HepG2 (cell line): ENCODE data around the gene ARVCF. TPM values are rescaled to one million over a fixed set of nuclear protein-coding genes. Genes with fewer than 3 reads are reported as not detected.

Experiments used
- ARID4A ChIP-seq: sonication (generic); formaldehyde crosslinking; IDR thresholded peaks from 2 replicates; pipeline ENCODE4 v1.5.0; 2020; ENCODE audit warnings: mild to moderate bottlenecking, missing genetic modification reagents, borderline replicate concordance
- CEBPB ChIP-seq: IDR thresholded peaks from 2 replicates; pipeline ENCODE4 v1.6.1; 2011; ENCODE audit warnings: low read depth, low read length, improper control_type of control experiment, borderline replicate concordance
- ESRRA ChIP-seq: sonication (generic); formaldehyde crosslinking; IDR thresholded peaks from 2 replicates; pipeline ENCODE4 v1.5.1; 2020; ENCODE audit warnings: mild to moderate bottlenecking, low read depth, missing genetic modification reagents
- KDM5A ChIP-seq: fragments of 200-600 bp; sonication (generic); IDR thresholded peaks from 2 replicates; pipeline ENCODE4 v1.7.0; 2018; ENCODE audit warnings: antibody characterized with exemption, mild to moderate bottlenecking, low read length, borderline replicate concordance
- LBX2 ChIP-seq: sonication (generic); formaldehyde crosslinking; IDR thresholded peaks from 2 replicates; pipeline ENCODE4 v1.5.0; 2020; ENCODE audit warnings: missing genetic modification reagents, mild to moderate bottlenecking, borderline replicate concordance
- PCBP2 ChIP-seq: fragments of 200-400 bp; formaldehyde crosslinking; optimal IDR thresholded peaks from 2 replicates; pipeline ENCODE3; 2018; ENCODE audit warnings: low read length, low read depth; ENCODE audit not compliant: poor library complexity, severe bottlenecking
- ZBTB40 ChIP-seq, 2 experiments: fragments of 450-650 bp in 1 of 2; sonication (generic) in 1 of 2; formaldehyde crosslinking in 1 of 2; IDR thresholded peaks; 2 replicates each; pipeline versions ENCODE4 v1.6.1 to v1.8.0; 2016 to 2022; ENCODE audit warnings: antibody characterized with exemption in 1 of 2, mild to moderate bottlenecking in 1 of 2, missing genetic modification reagents in 1 of 2
- ZNF296 ChIP-seq: sonication (generic); formaldehyde crosslinking; conservative IDR thresholded peaks from 2 replicates; pipeline ENCODE4 v1.5.0; 2020; ENCODE audit warnings: mild to moderate bottlenecking, missing genetic modification reagents
- ZNF383 ChIP-seq: sonication (generic); formaldehyde crosslinking; IDR thresholded peaks from 2 replicates; pipeline ENCODE4 v1.4.0; 2020; ENCODE audit warnings: missing genetic modification reagents, mild to moderate bottlenecking, borderline replicate concordance
- ZNF597 ChIP-seq: sonication (generic); formaldehyde crosslinking; IDR thresholded peaks from 2 replicates; pipeline ENCODE4 v1.5.0; 2020; ENCODE audit warnings: missing genetic modification reagents
- ZNF644 ChIP-seq: IDR thresholded peaks from 2 replicates; pipeline ENCODE4 v1.6.1; 2016; ENCODE audit warnings: low read depth
- ZNF704 ChIP-seq: sonication (generic); formaldehyde crosslinking; IDR thresholded peaks from 2 replicates; pipeline ENCODE4 v1.8.1; 2023; ENCODE audit warnings: mild to moderate bottlenecking, inconsistent platforms, moderate library complexity, missing genetic modification reagents, borderline replicate concordance
- polyA plus RNA-seq, 8 experiments: library from polyadenylated mRNA; depleted of rRNA in 3 of 8; stranded (reverse) in 7 of 8; unstranded in 1 of 8; fragments of >200 nt; fragmentation: Illumina TruSeq in 4 of 8; extraction: Trizol in 4 of 8; gene quantifications; 2 replicates each; pipeline versions ENCODE4 v1.2.1 to v1.2.3, GENCODE V29; 2011 to 2016; ENCODE audit warnings: low read depth in 4 of 8, missing spikeins in 1 of 8, mixed read lengths in 1 of 8; ENCODE audit not compliant: insufficient read depth in 1 of 8
- total RNA-seq, 5 experiments: library from RNA; depleted of rRNA; stranded (reverse); fragments of >200 nt; fragmentation: Illumina TruSeq; extraction: Trizol; gene quantifications; 2 replicates each; pipeline ENCODE4 v1.2.3, GENCODE V29; 2016; ENCODE audit warnings: low read depth in 1 of 5

The ARVCF gene
- total and polyA plus RNA-seq, 2 of the 13 experiments (the other 11 are each of a cell fraction or from before 2014, with no cell fraction given) = 16.4 to 17.7 TPM

- no peak for TF ChIP-seq ZBTB40 (IDR thresholded peaks at IDR 0.05)
- TF ChIP-seq ZBTB40 (CRISPR knock-in tag; IDR thresholded peaks at IDR 0.05) = no peak; the same call in 1 of the 2 replicates
- TF ChIP-seq PCBP2 = no peak
- no peak for TF ChIP-seq ESRRA
- TF ChIP-seq ZNF644 = no peak
- TF ChIP-seq LBX2 (CRISPR knock-in tag) = peak; percentile 42; the same call in 1 of the 2 replicates
- TF ChIP-seq ZNF383 (CRISPR knock-in tag) = no peak
- TF ChIP-seq ZNF296 (CRISPR knock-in tag) = no peak
- TF ChIP-seq CEBPB = no peak
- no peak for TF ChIP-seq KDM5A
- TF ChIP-seq ZNF704 = no peak
- no peak; the same call in 1 of the 2 replicates for TF ChIP-seq ARID4A (CRISPR knock-in tag)
- TF ChIP-seq ZNF597 (CRISPR knock-in tag) = no peak
These were observed 59.2 kb downstream of the ARVCF start (continued) for GRCh38 chr22:19957445-19957844.
